NCI-H2196 treated with DMSO at 0.1 percent for 48 hours (cell line): Measurements from ENCODE around the gene CCL25.

Experiments
- DNase-seq: peaks from one replicate; lab custom pipeline; 2025; ENCODE audit not compliant: unreplicated experiment; lab: John Stamatoyannopoulos, UW

The CCL25 gene

GRCh38 chr19:8044018-8044417 lies 8.5 kb upstream of the CCL25 start:
- no peak for DNase-seq

GRCh38 chr19:8045872-8046568 lies 6.5 kb upstream of the CCL25 start:
- DNase-seq: no peak

GRCh38 chr19:8046569-8047165 lies 5.9 kb upstream of the CCL25 start:
- DNase-seq: no peak

GRCh38 chr19:8050274-8051096 lies 2.1 kb upstream of the CCL25 start:
- peak; percentile 85 for DNase-seq

GRCh38 chr19:8054169-8054568 lies 1.6 kb downstream of the CCL25 start:
- DNase-seq: no peak

- no peak for DNase-seq
These were observed 4.0 kb downstream of the CCL25 start for GRCh38 chr19:8056533-8056932.

GRCh38 chr19:8057545-8058270 lies 5.1 kb downstream of the CCL25 start:
- no peak for DNase-seq

GRCh38 chr19:8064911-8065874 lies 12.6 kb downstream of the CCL25 start:
- no peak for DNase-seq

- no peak for DNase-seq
These were observed 13.3 kb downstream of the CCL25 start for GRCh38 chr19:8065875-8066261.

GRCh38 chr19:8069096-8069973 lies 16.8 kb downstream of the CCL25 start:
- DNase-seq: no peak

- no peak for DNase-seq
These were observed 19.4 kb downstream of the CCL25 start for GRCh38 chr19:8071912-8072311.

- DNase-seq: no peak
These were observed 21.9 kb downstream of the CCL25 start for GRCh38 chr19:8074501-8074900.

GRCh38 chr19:8075158-8076074 lies 22.9 kb downstream of the CCL25 start:
- no peak for DNase-seq

- no peak for DNase-seq
These were observed 27.4 kb downstream of the CCL25 start for GRCh38 chr19:8079988-8080387.

- DNase-seq: no peak
These were observed 28.3 kb downstream of the CCL25 start for GRCh38 chr19:8080832-8081231.

- no peak for DNase-seq
These were observed 29.3 kb downstream of the CCL25 start for GRCh38 chr19:8081569-8082550.

- DNase-seq: no peak
These were observed 30.6 kb downstream of the CCL25 start for GRCh38 chr19:8083141-8083540.
